Stimulated activated CD8-positive, alpha-beta memory T cell treated with anti-CD3 and anti-CD28 coated beads, Interleukin-12 subunit alpha, Interleukin-12 subunit beta, amount 100 ng/mL, for 4 hours (primary cell): ENCODE results near the gene COX7B2.

Source experiments
- DNase-seq: peaks from one replicate; pipeline ENCODE4 v3.0.0-alpha.2; 2020; ENCODE audit warnings: low read depth

Gene COX7B2

DNA sequence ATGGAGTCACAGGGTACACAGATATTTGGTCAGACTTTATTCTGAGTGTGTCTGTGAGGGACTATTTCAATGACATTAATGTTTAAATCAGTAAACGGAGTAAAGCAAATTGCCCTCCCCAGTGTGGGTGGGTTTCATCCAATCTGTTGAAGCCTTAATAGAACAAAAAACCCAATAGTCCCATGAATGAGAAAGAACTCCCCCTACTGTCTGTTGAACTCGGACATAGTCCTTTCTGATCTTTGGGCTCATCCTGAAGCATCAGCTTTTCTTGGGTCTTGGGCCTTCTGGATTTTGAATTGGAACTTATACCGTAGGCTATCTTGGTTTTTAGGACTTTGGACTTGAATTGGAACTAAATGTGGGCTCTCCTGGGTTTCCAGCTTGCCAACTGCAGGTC is 193.6 kb downstream of the COX7B2 start:
- DNase-seq = no peak

DNA sequence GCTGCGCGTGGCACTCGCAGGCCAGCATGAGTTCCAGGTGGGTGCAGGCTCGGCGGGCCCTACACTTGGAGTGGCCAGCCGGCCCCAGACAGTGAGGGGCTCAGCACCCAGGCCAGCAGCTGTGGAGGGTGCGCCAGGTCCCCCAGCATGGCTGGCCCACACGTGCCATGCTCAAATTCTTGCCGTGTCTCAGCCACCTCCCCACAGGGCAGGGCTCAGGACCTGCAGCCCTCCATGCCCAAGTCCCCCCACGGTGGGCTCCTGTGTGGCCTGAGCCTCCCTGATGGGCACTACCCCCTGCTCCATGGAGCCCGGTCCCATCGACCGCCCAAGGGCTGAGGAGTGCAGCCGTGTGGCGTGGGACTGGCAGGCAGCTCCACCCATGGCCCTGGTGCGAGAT is 210.2 kb downstream of the COX7B2 start:
- no peak for DNase-seq
